ENCODE data around the gene NGF. TPM values are rescaled to one million over a fixed set of nuclear protein-coding genes. Genes with fewer than 3 reads are reported as not detected.

NGF gene
- total and polyA plus RNA-seq, 2 experiments from 2014 or later = 0.48 TPM; not detected in 1

GRCh38 chr1:115307661-115308060 is 30.4 kb downstream of the NGF start:
- Histone ChIP-seq H3K36me3 (no peaks in the 10 kb centered on the region), H3K27ac (no peak overlapping the region), H3K9me3 (ENCODE audit: low read depth) (no peaks in the 10 kb centered on the region), H3K4me3 (no peak overlapping the region), H3K27me3 (no peaks in the 10 kb centered on the region), H3K4me1 (ENCODE audit: low read depth) (peaks cover 13% of the 10 kb centered on the region)
- no peak for TF ChIP-seq CTCF (IDR thresholded peaks at IDR 0.05; ENCODE audit: low read depth, low read length)
- no peak for DNase-seq (ENCODE audit: low read depth in 1 of 2, low spot score in 1 of 2)

- Histone ChIP-seq H3K9me3 (ENCODE audit: low read depth) (no peaks in the 10 kb centered on the region), H3K27ac (no peak overlapping the region), H3K4me1 (ENCODE audit: low read depth) (peaks cover 11% of the 10 kb centered on the region), H3K36me3 (no peaks in the 10 kb centered on the region), H3K4me3 (no peak overlapping the region), H3K27me3 (no peaks in the 10 kb centered on the region)
- DNase-seq (ENCODE audit: low read depth in 1 of 2, low spot score in 1 of 2) = no peak
- TF ChIP-seq CTCF (IDR thresholded peaks at IDR 0.05; ENCODE audit: low read depth, low read length) = no peak
These were observed 31.9 kb downstream of the NGF start for GRCh38 chr1:115306146-115306545.

- no peak for DNase-seq (ENCODE audit: low read depth in 1 of 2, low spot score in 1 of 2)
- no peak overlapping the region for H3K4me3 ChIP-seq
- no peaks in the 10 kb centered on the region for H3K27me3 ChIP-seq
- no peak for TF ChIP-seq CTCF (IDR thresholded peaks at IDR 0.05; ENCODE audit: low read depth, low read length)
- H3K4me1 ChIP-seq (ENCODE audit: low read depth) = peaks cover 10% of the 10 kb centered on the region
- no peaks in the 10 kb centered on the region for H3K36me3 ChIP-seq
- no peak overlapping the region for H3K27ac ChIP-seq
- H3K9me3 ChIP-seq (ENCODE audit: low read depth) = no peaks in the 10 kb centered on the region
These were observed 34.7 kb downstream of the NGF start for GRCh38 chr1:115303364-115303763.

- TF ChIP-seq CTCF (IDR thresholded peaks at IDR 0.05; ENCODE audit: low read depth, low read length) = no peak
- Histone ChIP-seq H3K9me3 (ENCODE audit: low read depth) (no peaks in the 10 kb centered on the region), H3K27me3 (no peaks in the 10 kb centered on the region), H3K4me1 (ENCODE audit: low read depth) (peaks cover 8% of the 10 kb centered on the region), H3K4me3 (no peak overlapping the region), H3K36me3 (no peaks in the 10 kb centered on the region), H3K27ac (no peak overlapping the region)
- peak in 1 of 2 donors; percentile 88 for DNase-seq (ENCODE audit: low read depth in 1 of 2, low spot score in 1 of 2)
These were observed 35.6 kb downstream of the NGF start for GRCh38 chr1:115302390-115302961.

GRCh38 chr1:115301438-115302020 is 36.5 kb downstream of the NGF start:
- Histone ChIP-seq H3K4me3 (no peak overlapping the region), H3K27me3 (no peaks in the 10 kb centered on the region), H3K27ac (no peak overlapping the region), H3K9me3 (ENCODE audit: low read depth) (no peaks in the 10 kb centered on the region), H3K36me3 (no peaks in the 10 kb centered on the region), H3K4me1 (ENCODE audit: low read depth) (peaks cover 6% of the 10 kb centered on the region)
- DNase-seq (ENCODE audit: low read depth in 1 of 2, low spot score in 1 of 2) = no peak
- no peak for TF ChIP-seq CTCF (IDR thresholded peaks at IDR 0.05; ENCODE audit: low read depth, low read length)

All from cardiac muscle cell (in vitro differentiated cells and primary cell).